H1 (cell line): Measurements from ENCODE around the gene NME1. TPM values are rescaled to one million over a fixed set of nuclear protein-coding genes. Genes with fewer than 3 reads are reported as not detected.

Experiments
- GABPA ChIP-seq: IDR thresholded peaks from 2 replicates; pipeline ENCODE4 v1.6.1; 2011; ENCODE audit warnings: mild to moderate bottlenecking, low read length, moderate library complexity, borderline replicate concordance; ENCODE audit not compliant: insufficient read depth
- HDAC2 ChIP-seq, 2 experiments: fragments of 300-600 bp in 1 of 2; sonication (generic) in 1 of 2; IDR thresholded peaks; 2 replicates each; pipeline ENCODE4 v1.6.1; 2011 to 2012; ENCODE audit warnings: low read depth in 2 of 2, low read length in 2 of 2, mild to moderate bottlenecking in 2 of 2, moderate library complexity in 2 of 2, borderline replicate concordance in 1 of 2, inconsistent platforms in 1 of 2
- MAFK ChIP-seq: IDR thresholded peaks from 2 replicates; pipeline ENCODE4 v1.6.1; 2012; ENCODE audit warnings: low read depth, mild to moderate bottlenecking, improper control_type of control experiment, low read length
- RXRA ChIP-seq: IDR thresholded peaks from 2 replicates; pipeline ENCODE4 v1.6.1; 2011; ENCODE audit warnings: low read depth, mild to moderate bottlenecking, low read length, moderate library complexity; ENCODE audit not compliant: insufficient read depth
- polyA plus RNA-seq, 7 experiments: library from polyadenylated mRNA; depleted of rRNA in 3 of 7; stranded (reverse) in 5 of 7; unstranded in 2 of 7; fragments of >200 nt in 5 of 7; fragments of 200-250 nt in 2 of 7; gene quantifications; 1 replicate in 5 of 7; 2 replicates in 1 of 7; 4 replicates in 1 of 7; pipeline versions ENCODE4 v1.2.1 to v1.2.3, GENCODE V29; 2011 to 2013; ENCODE audit warnings: missing spikeins in 2 of 7, mixed read lengths in 2 of 7
- total RNA-seq: library from RNA; stranded (reverse); fragmentation: NEBNext Ultra II Directional; extraction: Animal tissue kit (Norgen Biotek cat#: 25700); gene quantifications from 2 replicates; pipeline ENCODE4 v1.2.1, GENCODE V29; 2021
- TF ChIP-seq, protein P1 (sequence below): IDR thresholded peaks from 2 replicates; pipeline ENCODE4 v1.6.1; 2012; ENCODE audit warnings: low read length, inconsistent platforms

Gene NME1
- total and polyA plus RNA-seq, 2 of the 8 experiments (the other 6 are each of a cell fraction or from before 2014, with no cell fraction given), result 307 to 380 TPM

DNA sequence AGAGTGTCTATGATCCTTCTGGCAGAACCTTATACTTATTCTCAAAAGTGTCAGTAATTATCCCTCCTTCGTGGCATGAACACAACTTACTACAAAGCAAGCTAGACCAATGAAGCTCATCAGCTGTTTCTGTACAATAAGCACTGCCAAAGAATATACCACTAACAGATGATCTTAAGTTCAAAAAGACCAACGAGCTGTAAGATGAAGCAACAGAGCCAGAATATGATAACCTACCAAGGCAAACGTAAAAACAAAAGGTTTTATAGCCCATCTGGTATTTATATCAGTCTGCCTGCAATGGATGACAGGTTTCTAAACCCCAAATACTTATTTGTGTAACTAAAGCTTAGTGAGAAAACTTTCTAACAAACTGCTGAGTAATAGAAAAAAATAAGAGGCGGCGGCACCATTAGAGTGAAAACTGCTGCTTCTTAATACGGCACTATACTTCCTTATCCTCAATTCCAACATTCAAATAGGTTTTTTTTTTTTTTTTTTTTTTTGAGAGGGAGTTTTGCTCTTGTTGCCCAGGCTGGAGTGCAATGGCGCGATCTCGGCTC is 35.0 kb downstream of the NME1 start (continued):
- TF ChIP-seq, protein P1, sequence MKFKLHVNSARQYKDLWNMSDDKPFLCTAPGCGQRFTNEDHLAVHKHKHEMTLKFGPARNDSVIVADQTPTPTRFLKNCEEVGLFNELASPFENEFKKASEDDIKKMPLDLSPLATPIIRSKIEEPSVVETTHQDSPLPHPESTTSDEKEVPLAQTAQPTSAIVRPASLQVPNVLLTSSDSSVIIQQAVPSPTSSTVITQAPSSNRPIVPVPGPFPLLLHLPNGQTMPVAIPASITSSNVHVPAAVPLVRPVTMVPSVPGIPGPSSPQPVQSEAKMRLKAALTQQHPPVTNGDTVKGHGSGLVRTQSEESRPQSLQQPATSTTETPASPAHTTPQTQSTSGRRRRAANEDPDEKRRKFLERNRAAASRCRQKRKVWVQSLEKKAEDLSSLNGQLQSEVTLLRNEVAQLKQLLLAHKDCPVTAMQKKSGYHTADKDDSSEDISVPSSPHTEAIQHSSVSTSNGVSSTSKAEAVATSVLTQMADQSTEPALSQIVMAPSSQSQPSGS, result no peak
- TF ChIP-seq GABPA (no peak), HDAC2 (IDR thresholded peaks at IDR 0.05; ENCODE audit: borderline replicate concordance in 1 of 2, low read depth in 2 of 2, low read length in 2 of 2) (no peak), RXRA (no peak), MAFK (no peak)
- TF ChIP-seq, all 59 proteins: peak for 0
